ENCODE results near the gene WARS2.

Gene WARS2

DNA sequence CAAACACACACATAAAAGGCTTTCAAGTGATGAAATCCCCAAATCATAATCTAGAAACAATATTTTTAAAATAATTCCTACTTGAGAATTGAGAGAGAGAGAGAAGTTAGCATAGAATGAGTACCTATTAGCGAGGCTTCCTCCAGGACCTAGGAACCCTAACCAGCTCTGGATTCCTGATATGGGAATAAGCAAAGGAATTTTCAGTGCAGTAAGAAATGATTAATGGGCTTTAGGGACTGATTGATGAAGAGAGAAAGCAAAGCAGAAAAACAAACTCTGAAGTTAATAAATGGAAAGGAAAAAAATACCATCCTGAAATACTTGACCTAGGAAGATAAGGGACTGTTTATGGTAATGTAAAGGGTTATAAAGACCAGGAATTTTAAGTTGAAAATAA is 60.6 kb downstream of the WARS2 start:
- TF ChIP-seq, protein P1, sequence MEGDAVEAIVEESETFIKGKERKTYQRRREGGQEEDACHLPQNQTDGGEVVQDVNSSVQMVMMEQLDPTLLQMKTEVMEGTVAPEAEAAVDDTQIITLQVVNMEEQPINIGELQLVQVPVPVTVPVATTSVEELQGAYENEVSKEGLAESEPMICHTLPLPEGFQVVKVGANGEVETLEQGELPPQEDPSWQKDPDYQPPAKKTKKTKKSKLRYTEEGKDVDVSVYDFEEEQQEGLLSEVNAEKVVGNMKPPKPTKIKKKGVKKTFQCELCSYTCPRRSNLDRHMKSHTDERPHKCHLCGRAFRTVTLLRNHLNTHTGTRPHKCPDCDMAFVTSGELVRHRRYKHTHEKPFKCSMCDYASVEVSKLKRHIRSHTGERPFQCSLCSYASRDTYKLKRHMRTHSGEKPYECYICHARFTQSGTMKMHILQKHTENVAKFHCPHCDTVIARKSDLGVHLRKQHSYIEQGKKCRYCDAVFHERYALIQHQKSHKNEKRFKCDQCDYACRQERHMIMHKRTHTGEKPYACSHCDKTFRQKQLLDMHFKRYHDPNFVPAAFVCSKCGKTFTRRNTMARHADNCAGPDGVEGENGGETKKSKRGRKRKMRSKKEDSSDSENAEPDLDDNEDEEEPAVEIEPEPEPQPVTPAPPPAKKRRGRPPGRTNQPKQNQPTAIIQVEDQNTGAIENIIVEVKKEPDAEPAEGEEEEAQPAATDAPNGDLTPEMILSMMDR (IDR thresholded peaks at IDR 0.05; ENCODE audit: low read depth, low read length, missing control alignments): no peak

DNA sequence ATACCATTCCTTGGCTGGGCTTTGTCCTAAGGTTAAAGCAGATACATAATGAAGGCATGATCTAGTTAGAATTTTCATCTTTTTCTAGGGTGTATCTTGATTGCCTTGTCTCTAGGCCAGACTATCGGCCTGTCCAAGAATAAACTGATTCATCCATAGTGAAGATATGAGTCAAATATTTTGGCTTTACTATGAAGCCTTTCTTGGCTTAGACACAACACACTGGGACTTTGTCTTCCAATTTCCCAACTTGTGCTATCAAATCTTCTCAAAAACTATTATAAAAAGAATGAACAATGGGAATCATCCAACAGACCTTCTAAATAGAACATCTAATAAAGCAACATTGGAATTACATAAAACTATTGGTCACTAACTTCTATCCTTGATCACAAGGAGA is 64.8 kb downstream of the WARS2 start:
- DNase-seq (ENCODE audit: low read depth): no peak
- TF ChIP-seq, protein P1 (IDR thresholded peaks at IDR 0.05; ENCODE audit: low read depth, low read length, missing control alignments): no peak
- H3K4me3 ChIP-seq (ENCODE audit: low read depth, low read length): no peak overlapping the region

More for the DNA sequence above, 60.6 kb downstream of the WARS2 start:
- no peak for DNase-seq (ENCODE audit: low read depth)
- no peak overlapping the region for H3K4me3 ChIP-seq (ENCODE audit: low read depth, low read length)

DNA sequence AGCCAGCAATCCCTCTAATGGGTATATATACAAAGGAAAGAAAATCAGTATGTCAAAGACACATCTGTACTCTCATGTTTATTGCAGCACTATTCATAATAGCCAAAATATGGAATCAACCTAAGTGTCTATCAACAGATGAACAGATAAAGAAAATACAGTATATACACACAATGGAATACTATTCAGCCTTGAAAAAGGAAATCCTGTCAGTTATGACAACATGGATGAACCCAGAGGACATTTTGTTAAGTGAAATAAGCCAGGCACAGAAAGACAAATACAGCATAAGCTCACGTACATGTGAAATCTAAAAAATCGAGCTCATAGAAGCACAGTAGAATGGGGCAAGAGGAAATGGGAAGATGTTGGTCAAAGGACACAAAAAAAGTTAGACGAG is 69.1 kb downstream of the WARS2 start:
- DNase-seq (ENCODE audit: low read depth): no peak
- H3K4me3 ChIP-seq (ENCODE audit: low read depth, low read length): no peak overlapping the region
- TF ChIP-seq, protein P1 (IDR thresholded peaks at IDR 0.05; ENCODE audit: low read depth, low read length, missing control alignments): no peak

DNA sequence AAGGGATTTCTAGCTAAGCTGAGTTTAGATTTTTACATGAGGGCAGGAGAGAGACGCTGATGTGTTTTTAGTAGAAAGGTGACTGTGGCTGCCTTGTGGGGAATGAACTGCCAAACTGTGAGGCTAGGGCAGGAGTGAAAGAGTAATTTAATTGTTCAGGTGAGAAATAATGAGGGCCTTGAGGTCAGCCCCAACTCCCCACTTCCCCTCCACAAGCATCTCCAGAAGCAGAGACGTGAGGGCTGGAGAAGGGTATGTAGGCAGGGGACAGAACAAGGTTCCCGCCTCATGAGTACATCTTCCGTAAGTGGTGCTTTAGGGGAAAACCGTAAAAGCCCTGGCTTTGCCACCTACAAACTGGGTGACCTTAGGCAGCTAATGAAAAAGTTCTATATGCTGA is 70.8 kb downstream of the WARS2 start:
- H3K4me3 ChIP-seq (ENCODE audit: low read depth, low read length): no peak overlapping the region
- TF ChIP-seq, protein P1 (IDR thresholded peaks at IDR 0.05; ENCODE audit: low read depth, low read length, missing control alignments): no peak
- DNase-seq (ENCODE audit: low read depth): no peak

DNA sequence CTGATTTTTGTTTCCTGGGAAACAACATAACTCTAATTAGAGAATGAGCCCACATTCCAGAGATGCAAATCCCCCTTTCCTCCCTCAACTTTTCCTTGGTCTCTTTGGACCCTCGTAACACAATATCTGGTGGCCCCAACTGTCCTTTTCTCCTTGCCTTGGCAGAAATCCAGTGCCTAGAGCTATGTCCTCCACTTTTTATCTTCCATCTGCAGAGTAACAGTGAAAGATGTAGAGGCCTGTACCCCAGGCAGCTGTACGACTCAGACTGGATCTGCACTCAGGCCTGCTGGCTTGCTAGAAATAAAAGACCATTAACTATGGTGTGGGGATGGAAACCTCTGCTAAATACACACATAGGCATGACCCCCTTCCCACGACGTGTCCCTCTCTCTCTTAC is 72.0 kb downstream of the WARS2 start:
- TF ChIP-seq, protein P1 (IDR thresholded peaks at IDR 0.05; ENCODE audit: low read depth, low read length, missing control alignments): no peak
- DNase-seq (ENCODE audit: low read depth): no peak
- no peak overlapping the region for H3K4me3 ChIP-seq (ENCODE audit: low read depth, low read length)

DNA sequence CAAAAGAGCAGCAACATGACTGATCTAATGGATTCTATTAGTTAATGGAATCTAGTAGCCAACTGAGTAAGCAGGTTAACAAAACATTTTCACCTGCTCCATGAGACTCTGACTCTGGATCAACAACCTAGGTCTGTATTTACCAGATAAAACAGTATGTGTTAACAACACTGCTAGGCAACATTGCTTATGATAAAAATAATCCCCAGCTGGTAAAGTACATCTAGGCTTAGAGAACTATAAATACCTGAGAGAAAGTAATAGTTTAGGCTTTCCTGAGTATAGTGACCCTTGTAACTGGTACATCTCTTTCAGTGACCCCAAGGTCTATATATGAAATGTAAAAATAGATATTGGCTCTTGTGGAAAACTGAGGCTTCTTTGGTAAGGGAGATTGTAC is 78.8 kb downstream of the WARS2 start:
- TF ChIP-seq, protein P1 (IDR thresholded peaks at IDR 0.05; ENCODE audit: low read depth, low read length, missing control alignments): no peak
- no peak overlapping the region for H3K4me3 ChIP-seq (ENCODE audit: low read depth, low read length)
- no peak for DNase-seq (ENCODE audit: low read depth)

DNA sequence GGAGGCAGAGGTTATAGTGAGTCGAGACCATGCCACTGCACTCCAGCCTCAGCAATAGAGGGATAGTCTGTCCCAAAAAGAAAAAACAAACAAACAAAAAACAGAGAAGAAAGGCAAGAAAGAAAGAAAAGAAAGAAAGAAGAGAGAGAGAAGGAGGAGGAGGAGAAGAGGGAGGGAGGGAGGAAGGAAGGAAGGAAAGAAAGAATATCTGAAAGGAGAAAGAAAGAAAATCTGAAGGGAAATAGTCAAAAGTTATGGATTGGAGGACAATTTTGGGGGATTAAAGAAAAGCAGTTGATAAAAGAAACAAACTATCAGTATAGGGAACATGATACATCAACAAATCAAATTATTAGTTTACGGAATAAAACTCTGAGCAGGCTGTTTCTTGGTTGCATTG is 84.9 kb downstream of the WARS2 start:
- TF ChIP-seq, protein P1 (IDR thresholded peaks at IDR 0.05; ENCODE audit: low read depth, low read length, missing control alignments): no peak
- no peak for DNase-seq (ENCODE audit: low read depth)
- H3K4me3 ChIP-seq (ENCODE audit: low read depth, low read length): no peak overlapping the region

Measured in GM12864 (cell line).